NCI-H82 treated with DMSO at 0.1 percent for 48 hours (cell line): Measurements from ENCODE around the gene ENHO.

Experiments used
- DNase-seq: peaks from one replicate; lab custom pipeline; 2025; ENCODE audit not compliant: unreplicated experiment; lab: John Stamatoyannopoulos, UW

The ENHO gene

DNA sequence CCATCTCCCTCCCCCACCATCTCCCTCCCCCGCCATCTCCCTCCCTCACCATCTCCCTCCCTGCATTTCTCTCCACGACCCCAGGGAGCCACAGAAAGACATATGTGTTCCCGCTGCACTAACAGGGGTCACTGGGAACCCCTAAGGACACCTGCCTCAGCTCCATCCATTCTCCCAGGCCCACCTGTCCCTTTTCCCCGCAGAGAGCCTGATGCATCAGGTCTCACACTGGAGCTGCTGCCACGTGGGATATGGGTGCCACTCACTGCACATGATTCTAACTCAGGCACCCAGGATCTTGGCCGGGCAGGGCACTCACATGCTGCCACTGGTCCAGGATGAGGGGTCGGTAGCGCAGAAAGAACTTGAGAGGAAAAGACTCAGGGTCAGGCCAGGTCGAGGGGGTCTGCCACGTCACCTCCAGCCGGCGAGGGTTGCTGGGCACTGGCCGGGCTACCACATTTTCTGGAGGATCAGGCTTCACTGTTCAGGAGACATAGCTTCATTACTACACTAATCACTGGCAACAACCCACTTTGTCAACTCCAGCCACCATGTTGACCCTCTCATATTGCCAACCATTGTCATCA is 33.2 kb upstream of the ENHO start:
- DNase-seq: no peak

- DNase-seq: no peak
Observed at GRCh38 chr9:34555500-34555899, 32.7 kb upstream of the ENHO start.

- no peak for DNase-seq
Observed at GRCh38 chr9:34555002-34555348, 32.2 kb upstream of the ENHO start.

DNA sequence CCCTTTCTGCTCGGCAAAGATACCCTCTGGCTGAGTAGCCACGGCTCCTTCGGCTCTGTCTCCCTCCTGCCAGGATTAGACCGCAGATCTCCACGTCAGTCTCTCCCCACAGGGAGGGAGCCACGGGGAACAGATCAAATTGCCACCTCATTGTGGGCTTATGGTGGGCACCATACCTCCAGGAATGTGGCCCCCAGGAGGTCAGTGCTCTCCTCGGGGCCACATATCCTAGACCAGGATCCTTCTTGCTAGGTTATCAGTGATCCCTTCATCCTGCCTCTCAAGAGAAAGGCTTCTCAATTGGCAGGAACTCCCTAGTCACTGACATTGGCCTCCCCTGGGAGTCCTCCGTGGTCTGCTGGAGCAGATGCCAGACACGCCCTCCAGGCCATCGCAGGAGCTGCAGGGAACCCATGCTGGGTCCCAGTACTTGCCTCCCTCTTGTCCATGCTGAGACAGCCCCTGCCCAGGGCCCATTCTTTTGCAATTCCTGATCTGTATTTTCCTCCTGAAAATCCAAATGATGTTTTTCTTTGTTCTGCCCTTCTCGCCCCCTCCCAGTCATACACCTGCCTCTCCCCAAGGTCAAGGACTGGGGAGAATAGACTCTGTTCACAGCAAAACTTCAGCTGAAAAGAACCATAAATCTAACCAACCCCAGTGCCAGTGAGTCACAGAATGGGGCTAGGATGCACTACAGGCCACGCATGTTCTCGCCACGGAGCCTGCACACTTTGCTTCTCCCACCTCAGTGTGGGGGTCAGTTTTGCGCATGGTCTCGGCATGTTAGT is 31.6 kb upstream of the ENHO start:
- peak; percentile 24 for DNase-seq

DNA sequence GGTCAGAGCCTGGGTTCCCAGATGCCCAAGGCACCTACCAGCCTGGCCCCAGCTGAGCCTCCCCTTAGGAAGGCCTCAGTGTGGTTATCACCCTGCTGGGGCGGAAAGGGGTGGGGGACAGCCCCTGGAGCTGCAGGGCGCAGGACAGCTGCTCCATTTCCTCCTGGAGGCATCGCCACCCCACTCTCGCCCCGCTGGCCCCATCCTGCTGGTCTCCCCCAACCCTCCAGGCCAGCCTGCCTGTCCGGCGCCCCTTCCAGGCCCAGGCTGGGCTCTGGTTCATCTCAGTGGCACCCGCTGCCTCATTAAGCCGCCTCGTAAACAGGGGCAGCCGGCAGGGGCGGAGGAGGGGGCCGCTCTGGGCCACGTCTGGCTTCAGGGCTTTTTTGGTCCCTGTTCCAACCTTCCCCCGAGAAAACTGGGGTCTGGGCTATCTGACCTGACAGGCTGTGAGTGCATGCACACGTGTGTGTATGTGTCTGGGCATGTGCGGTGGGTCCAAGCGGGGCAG is 30.8 kb upstream of the ENHO start:
- no peak for DNase-seq

DNA sequence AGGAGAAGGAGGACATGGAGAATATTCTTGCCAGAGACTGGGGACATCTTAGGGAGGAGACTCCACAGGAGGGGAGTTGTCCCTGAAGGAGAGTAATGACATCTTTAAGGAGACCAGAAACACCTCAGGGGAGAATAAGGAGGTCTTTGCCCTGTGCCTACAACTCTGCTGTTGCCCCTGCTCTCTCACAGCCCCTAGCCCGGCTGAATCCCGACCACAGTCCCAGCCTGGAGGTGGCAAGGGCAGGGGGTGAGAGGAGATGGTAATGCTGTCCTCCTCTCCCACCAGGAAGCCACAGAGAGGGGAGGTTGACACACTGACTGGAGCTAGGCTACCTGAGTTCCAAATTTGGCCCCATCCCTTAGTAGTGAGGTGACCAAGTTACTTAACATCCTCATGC is 30.2 kb upstream of the ENHO start:
- DNase-seq: no peak

- DNase-seq: no peak
Observed at GRCh38 chr9:34552606-34552981, 29.8 kb upstream of the ENHO start.

- DNase-seq: no peak
Observed at GRCh38 chr9:34551751-34552605, 29.2 kb upstream of the ENHO start.

DNA sequence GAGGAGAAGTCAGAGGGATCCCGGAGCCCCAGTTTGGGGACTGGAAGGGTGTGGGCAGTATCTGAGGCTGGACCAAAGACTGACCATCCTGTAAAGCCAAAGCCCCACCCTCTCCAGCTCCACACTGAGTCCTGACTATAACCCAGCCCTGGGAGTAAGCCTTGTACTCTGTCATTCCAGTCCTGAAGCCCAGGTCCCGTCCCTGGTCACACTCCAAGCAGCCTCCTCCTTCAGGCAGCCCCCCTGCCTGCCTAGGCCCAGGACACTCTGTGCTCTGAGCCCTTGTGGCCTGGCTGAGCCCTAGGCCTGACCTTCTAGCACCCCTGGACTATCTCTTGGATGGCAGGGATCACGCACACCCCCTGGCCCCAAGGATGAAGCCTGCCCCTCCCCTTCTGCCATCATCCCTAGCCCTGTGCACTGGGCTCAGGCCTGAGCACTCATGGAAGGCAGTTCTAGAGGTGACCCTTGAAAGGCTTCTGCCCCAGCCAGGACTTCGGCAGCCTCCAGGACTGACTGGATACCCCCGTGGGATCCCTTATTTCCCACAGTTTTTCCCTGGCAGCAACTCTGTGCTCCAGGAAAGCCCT is 28.0 kb upstream of the ENHO start:
- no peak for DNase-seq

DNA sequence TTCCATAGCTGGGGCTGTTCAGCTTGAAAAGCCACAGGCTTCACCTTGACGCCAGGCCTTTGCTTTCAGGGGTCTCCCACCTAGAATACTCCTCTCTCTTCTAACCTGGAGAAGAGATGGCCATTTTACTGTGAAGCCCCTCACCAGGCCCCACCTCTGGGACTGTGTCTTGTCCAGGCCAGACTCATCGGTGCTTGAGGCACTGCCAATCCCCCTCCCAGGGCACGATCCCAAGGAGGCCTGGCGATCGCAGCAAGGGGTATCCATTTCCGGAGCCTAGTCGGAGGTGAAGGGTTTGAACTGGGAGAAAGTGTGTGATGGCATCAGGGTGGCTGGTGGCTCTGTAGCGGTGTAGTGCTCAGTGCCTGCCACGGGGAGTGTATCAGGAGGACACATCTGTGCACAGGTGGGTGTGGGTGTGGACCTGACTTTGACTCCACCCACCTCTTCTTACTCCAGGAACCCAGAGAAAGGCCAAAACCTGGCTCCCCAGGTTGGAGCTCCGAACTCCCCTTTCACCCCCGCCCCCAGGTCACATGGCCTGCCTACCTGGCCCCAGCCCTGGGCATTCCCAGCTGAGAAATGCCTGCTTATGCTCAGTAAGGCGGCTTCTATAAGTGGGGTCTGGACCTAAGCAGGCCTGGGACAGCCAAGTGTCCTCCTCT is 27.4 kb upstream of the ENHO start:
- no peak for DNase-seq

GRCh38 chr9:34549407-34549732 is 26.6 kb upstream of the ENHO start:
- DNase-seq: no peak

DNA sequence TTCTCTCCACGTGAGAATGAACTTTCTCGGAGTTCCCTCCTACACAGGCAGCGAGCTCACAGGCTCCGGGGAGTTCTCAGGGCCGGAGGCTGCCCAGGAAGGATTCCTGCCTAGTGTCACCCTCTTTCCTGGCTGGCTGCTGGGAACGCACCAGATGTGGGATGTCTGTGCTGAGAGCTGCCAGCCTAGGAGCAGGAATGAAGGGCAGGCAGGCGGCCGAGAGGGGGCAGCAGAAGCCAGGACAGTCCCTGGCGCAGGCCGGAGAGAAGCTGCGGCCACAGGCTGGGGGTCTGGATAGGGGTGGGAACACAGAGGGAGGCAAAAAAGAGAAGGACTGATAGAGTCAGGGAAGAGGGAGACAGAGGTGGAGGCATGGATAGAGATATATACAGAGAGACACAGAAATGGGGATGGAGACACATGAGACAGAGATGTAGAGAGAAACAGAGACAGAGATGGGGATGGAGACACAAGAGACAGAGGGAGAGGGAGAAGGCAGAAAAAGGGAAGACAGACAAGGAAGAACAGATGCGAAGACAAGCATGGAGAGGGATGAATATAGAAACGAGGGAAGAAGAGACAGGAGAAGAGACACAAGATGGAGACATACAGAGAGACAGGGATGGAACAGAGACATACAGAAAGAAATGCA is 25.3 kb upstream of the ENHO start:
- peak; percentile 34 for DNase-seq

GRCh38 chr9:34546834-34547827 is 24.3 kb upstream of the ENHO start:
- peak; percentile 18 for DNase-seq

GRCh38 chr9:34546102-34546833 is 23.5 kb upstream of the ENHO start:
- DNase-seq: no peak

GRCh38 chr9:34545497-34545896 is 22.7 kb upstream of the ENHO start:
- no peak for DNase-seq

- no peak for DNase-seq
Observed at GRCh38 chr9:34544035-34544434, 21.2 kb upstream of the ENHO start.

- no peak for DNase-seq
Observed at GRCh38 chr9:34541540-34541939, 18.8 kb upstream of the ENHO start.

DNA sequence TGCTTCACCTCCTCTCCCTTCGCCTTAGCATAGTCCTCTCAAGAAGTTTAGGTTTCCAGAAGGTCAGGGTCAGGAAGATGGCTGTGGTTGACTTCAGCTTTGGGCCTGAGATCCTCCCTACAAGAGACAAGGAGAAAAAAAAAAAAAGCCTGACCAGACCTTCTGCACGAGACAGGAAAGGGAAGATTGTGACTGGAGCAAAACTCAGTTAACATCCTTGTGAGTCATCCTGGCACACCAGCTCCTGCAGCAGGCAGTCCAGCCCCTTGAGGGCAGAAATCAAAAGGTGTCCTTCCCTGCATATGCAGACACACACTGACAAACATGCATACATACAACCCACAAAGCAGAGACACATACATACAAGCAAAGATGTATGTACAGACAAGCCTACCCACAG is 18.0 kb upstream of the ENHO start:
- DNase-seq: no peak

DNA sequence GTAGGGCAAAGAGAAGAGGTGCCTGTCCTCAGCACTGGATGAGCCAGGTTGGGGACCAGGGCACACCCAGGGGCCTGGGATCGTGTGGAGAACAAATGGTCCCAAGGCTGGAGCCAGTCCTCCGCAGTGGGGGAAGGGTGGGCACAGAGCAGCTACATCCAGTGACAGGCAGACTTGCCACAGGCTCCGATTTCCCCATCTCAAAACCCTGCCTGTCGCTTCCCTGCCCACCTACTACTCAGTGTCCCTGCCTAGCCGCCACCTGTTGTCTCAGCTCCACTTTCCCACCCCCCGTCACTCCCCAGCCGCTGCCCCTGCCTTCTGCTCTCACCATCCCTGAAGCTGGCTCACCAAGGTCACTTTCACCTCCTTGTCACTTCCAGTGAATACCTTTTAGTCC is 13.9 kb upstream of the ENHO start:
- DNase-seq: no peak
